GM21723 (cell line): ENCODE data around the gene TNPO1.

Source experiments
- ATAC-seq: cut with Tn5 transposase; IDR thresholded peaks from one replicate; pipeline ENCODE4 v1.9.1; 2021; ENCODE audit warnings: mild to moderate bottlenecking, moderate library complexity; ENCODE audit not compliant: unreplicated experiment

The TNPO1 gene

DNA sequence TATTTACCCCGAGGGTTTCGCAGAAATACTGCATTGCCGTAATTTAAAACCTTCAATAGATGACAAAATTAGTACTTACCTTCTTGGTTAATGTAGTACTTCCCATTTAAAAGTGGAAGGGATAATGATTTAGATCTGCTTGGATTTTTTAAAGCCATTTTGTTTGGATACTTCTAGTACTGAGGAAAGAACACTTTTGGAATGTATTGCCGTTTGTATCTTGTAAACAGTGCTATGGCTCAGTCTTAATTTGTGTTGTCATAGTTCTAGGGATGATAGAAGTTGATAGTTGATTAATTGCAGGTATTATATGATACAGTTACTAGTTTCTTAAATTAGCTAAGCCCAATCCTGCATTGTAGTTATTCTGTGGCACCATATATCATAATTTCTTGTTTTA lies 33.1 kb downstream of the TNPO1 start:
- no peak for ATAC-seq

DNA sequence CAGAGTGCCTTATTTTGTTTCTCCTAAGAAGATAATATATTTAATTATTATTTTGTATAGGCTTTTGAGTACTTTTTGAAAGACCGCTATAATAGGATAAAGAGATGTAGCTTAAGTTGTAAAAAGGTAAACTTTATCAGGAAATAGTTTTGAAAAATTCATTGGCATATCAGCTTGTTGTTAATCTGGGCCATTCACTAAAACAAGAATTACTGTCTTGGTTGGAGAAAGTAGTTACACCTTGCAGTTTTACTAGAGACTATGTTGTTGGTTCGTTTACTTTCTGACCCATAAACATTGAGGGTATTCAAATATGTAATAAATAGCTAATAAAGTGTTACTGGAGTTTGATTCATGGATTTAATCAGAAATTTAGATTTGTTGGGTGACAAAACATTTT lies 33.7 kb downstream of the TNPO1 start:
- ATAC-seq = no peak

DNA sequence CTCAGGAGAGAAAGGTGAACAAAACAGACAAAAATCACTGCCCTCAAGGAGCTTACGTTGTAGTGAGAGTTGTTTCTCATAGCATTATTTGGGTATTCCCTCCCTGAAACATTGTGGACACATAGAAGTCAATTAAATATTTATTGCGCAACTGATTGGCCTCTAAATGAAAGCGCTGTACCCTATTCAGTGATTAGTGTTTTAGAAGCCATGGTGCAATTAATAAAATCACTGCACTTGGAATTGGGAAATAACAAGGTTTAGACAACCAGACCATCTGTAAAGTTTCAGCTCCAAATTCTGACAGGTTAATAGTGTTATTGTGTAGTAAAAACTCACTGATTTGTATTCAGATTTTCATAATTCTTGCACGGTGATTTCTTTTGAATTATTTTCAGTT lies 35.9 kb downstream of the TNPO1 start:
- ATAC-seq = no peak

DNA sequence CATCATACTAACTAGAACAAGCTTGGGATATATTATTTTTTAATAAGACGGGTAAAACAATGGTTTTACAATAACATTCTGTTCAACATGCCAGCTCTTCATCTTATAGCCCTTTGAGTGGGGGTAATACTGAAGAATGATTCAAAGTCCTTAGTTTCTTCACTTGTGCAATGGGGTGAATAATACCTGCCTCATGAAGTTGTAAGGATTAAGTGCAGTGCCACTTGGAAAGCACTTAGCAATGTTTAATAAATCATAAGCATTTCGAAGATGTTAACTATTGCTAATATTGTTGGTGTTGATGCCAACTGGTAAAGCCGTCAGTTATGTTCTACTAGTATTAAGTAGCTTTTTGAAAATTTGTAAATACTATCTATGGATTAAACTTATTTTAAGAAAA lies 38.0 kb downstream of the TNPO1 start:
- no peak for ATAC-seq

DNA sequence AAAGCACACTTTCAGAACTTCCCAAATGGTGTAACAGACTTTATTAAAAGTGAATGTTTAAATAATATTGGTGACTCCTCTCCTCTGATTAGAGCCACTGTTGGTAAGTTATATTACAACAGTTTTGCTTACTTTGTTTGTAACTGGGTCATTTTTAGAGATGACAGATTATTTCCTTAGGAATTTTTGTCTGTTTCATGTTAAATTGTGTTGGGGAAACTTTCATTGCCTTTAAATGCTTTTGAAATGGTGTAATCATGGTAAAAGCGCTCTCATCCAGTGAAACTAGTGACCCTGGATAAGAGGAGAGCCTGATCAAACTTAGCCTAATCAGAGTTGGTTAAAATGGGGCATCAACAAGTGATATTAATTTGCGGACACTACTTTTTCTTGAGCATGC lies 39.4 kb downstream of the TNPO1 start:
- no peak for ATAC-seq

DNA sequence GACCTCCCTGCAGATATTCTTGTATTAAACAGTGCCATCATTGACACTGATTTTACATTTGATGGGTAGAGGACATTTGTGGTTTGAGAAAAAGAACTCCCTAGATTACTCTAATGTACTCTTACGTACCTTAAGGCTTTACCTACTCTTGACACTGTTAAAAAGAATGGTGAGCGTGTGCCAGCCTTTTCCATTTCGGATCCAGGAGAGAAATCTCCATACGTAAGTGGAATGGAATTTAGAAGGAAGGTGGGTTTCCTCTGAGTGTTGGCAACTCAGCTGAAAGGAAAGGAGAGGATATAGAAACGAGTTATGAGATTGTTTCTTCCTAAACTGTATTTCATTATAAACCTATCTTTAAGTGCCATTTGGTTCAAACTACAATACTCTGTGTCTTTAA lies 40.9 kb downstream of the TNPO1 start:
- ATAC-seq = no peak

DNA sequence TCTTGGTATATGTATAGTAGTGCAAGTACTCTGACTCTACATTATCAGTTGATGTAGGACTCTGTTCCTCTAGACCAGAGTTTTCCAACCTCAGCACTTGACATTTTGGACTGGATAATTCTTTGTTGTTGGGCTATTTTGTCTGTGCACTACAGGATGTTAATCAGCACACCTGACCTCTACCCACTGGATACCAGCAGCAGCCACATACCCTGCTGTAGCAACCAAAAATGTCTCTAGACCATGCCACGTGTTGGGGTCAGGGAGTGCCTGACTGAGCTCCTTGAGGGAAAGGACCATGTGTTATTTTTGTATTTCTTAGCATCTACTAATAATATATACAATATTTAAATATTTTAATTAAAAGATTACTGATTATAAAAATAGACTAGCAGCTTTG lies 42.7 kb downstream of the TNPO1 start:
- ATAC-seq = no peak

DNA sequence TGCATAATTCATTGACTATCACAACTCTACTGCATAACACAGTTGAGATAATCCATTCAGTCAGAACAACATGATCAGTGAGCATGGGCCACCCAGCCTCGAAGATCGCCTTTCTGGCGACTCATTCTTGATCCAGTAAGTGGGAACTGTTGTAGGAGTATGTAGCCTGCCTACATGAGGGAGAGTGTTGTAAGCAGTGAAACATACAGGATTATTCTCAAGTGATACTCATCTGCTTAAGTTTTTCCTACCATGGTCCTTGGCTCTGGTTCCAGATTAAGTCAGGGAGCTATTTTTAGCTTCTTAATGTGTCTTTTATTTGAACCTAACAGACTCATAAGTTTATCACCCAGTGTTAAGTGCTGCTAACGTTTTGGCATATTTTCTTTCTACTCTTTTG lies 44.0 kb downstream of the TNPO1 start:
- ATAC-seq = no peak

DNA sequence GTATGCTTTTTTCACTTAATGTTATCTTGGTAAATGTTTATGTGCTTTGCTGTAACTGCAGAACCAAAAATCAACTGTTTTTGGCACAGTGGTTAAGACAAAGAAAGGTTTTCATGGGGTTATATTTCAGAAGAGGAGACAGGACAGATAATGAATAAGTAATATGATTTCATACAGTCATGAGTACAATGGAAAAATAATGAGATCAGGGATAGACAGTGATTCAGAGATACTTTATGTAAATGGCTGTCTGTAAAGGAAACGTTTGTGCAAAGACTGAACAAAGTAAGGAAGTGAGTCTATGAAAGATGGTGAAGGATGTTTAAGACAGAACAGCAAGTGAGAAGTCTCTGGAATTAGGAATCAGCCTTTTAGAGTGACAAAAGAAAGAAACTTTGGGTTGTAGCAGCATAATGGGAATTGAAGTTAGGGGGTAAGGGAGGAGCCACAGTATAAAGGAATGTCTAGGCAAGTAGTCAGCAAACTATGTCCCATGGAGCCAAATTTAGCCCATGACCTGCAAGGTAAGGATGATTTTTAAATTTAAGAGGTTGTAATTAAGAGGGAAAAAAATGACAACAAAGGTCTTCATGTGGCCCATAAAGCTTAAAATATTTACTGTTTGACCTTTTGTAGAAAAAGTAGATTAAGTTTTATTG lies 55.0 kb downstream of the TNPO1 start:
- no peak for ATAC-seq

DNA sequence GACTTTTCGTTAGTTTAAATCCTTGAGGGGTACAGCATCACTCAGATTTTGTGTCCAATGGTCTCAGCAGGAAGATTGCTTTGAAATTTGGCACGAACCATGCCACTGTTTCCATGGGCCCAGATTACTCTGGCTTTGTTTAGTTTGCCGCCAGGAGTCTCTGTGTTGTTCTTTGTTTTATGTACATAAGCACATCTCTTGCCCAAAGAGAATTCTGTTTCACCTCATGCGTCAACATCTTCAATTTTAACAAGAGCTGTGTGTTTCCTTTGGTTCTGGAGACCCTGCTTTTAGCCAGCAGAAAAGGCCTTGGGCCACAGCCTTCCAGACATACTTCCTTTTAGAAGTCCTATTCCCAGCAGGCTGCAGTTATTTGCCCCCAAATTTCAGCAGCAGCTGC lies 62.4 kb downstream of the TNPO1 start:
- ATAC-seq = no peak

DNA sequence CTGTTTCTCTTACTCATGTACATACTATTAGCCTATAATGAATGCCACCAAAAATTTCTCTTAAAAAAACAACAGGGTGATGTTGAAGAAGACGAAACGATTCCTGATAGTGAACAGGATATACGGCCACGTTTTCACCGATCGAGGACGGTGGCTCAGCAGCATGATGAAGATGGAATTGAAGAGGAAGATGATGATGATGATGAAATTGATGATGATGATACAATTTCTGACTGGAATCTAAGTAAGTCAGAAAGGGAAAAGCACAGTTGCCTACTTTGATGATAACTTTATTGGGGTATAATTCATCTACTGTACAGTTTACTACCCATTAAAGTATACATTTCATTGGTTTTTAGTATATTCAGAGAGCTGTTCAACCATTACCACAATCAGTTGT lies 66.5 kb downstream of the TNPO1 start:
- ATAC-seq = no peak

DNA sequence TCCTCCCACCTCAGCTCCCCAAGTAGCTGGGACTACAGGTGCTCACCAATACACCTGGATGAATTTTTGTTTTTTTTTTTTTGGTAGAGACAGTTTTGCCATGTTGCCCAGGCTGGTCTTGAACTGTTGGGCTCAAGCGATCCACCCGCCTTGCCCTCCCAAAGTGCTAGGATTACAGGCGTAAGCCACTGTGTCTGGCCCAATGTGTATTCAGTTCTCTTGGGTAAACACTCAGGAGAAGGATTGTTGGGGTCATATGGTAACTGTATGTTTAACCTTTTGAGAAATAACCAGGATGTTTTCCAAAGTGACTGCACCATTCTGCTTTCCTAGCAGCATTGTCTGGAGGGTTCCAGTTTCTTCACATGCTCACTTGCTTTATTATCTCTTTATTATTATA lies 67.4 kb downstream of the TNPO1 start:
- no peak for ATAC-seq

DNA sequence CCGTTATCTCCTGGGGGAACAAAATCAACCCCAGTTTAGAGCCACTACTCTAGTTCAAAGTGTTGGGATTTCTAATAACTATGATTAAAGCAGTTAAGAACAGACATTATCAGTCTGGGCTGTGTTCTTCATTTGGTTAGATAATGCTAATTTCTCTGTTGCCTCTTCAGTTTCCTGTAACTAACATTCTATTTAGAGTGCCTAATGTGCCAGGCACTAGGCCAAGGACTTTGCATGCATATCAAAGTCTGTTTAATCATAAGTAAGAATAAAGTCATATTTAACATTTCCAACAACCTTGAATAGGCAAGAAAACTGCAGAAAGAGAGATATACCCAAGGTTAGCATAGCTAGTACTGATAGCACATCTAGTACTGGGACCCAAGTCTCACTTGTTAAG lies 68.4 kb downstream of the TNPO1 start:
- no peak for ATAC-seq

DNA sequence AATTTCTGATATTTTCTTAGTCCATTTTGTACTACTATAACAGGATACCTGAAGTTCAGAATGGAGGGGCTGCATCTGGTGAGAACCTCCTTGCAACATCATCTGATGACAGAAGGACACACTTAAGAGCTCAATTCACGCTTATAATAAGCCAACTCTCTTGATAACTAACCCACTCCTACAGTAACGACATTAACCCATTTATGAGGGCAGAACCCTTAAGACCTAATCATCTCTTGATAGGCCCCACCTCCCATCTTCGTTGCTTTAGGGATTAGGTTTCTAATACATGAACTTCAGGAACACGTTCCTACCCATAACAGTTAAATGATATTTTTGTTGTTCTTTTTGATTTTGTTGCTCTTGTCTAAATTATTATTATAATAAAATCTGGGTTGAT lies 69.4 kb downstream of the TNPO1 start:
- ATAC-seq = no peak

DNA sequence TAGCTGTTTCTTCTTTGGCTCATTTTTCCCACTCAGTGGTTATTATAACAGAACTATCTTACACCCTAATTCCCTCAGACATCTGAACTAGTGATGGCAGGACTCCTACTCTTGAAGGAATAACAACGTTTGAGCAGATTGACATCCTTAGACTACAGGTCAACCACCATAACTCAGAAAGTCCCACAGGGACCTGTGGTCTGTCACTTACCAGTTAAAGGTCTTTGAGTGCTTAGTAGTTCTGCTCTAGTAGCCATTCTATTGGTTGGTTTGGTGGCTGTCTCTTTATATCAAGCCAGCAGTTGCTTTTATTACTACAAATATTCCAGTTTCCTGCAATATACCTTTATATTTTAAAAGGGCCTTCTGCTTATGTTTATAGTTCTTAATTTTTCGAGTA lies 72.1 kb downstream of the TNPO1 start:
- no peak for ATAC-seq

DNA sequence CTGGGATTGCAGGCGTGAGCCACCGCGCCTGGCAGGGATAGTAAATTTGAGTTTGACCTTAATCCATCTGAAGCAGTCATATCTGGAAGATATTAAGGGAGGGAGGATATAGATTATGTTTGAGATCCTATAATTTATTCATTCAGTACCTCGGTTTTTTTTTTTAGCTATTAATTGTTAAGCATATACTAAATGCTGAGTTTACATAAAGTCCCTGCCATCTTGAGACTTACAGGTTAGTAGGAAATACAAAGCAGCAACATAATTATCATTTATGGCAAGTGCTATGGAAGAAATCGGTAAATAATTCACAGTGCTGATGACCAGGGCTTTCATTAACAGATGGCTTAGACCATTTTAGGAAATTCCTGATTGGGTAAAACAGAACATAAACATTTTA lies 72.9 kb downstream of the TNPO1 start:
- no peak for ATAC-seq

DNA sequence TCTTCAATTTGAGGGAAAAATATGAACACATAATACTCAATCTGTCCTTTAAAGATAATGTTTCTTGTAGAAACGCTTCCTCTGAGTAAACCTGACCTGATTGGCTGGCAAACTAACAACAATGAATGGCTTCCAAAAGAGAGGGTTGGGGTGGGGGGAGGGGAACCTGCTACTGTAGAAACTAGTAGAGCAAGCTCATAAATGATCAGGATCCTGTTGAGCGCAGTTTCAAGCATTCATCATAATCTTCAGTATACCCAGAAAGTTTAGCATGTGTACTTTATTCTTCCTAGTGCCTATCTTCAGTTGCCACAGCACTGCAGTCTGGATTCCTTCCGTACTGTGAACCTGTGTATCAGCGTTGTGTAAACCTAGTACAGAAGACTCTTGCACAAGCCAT lies 76.4 kb downstream of the TNPO1 start:
- no peak for ATAC-seq

DNA sequence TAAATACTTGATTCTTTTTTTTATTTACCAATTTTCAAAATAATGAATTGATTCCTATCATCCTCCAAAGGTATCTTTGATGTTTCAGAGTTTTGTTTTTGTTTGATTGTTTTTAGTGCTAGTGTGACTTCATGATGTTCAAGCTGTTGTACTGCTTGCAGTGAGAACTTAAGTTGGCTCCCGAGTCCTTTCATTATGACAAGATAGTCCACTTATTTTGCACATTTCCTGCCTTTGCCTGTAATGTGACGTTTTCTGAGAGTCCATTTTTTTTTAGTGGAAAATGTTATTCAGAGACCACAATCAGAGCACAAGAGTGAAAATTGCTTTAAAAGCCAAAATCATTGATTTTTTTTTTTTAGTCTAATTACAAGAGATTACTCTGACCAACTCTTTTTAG lies 79.3 kb downstream of the TNPO1 start:
- no peak for ATAC-seq

DNA sequence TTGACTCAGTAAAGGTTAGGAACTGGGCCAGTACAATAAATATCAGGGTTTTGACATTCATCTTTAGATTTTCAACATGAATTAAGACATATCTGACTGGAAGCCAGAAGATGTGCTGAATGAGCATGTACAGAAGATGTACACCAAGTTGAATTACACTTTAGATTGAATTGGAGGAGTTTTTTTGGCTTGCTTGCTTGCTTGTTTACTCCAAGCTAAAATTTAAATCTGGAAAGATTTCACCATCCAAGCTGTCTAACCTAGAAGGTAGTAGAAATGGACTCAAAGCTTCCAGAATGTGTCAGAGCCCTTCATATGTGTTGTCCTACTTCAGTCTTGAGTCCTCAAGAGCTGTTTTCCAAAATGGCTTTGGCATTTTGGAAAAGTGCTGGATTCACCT lies 90.3 kb downstream of the TNPO1 start:
- no peak for ATAC-seq

DNA sequence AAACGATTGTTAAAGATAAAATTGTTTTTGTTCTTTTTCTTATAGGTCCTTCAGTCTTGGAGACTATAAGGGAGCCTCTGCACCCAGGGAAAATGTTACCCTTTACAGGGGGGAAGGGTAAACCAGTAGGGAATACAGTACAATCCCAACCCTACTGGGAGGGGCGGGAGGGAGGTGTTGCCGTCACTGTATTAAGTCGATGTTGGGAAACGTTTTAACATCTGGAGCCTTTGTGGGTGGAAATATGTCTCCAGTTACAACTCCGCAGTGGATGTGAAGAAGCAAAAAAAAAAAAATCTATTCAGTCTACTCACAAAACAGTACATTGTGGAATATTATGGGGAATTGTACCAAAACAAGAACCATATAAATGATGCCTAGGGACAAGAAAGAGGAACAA lies 92.2 kb downstream of the TNPO1 start:
- ATAC-seq = no peak

DNA sequence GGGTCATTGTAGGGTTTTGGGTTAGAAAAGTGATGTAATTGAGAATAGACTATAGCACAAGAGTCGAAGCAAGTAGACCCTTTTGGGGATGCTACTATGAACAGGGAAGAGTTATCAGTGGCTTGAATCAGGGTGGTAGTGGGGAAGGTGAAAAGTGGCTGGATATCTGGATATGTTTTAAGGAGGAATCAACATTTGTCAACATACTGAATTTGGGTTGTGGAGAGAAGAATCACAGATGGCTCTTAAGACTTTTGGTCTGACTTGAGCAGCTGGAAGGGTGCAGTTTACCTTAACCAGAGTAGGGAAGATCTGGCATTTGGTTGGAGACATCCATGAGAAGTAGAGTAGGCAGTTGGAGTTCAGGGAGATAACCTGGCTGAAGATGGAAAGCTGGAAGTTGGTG lies 100.9 kb downstream of the TNPO1 start:
- no peak for ATAC-seq

DNA sequence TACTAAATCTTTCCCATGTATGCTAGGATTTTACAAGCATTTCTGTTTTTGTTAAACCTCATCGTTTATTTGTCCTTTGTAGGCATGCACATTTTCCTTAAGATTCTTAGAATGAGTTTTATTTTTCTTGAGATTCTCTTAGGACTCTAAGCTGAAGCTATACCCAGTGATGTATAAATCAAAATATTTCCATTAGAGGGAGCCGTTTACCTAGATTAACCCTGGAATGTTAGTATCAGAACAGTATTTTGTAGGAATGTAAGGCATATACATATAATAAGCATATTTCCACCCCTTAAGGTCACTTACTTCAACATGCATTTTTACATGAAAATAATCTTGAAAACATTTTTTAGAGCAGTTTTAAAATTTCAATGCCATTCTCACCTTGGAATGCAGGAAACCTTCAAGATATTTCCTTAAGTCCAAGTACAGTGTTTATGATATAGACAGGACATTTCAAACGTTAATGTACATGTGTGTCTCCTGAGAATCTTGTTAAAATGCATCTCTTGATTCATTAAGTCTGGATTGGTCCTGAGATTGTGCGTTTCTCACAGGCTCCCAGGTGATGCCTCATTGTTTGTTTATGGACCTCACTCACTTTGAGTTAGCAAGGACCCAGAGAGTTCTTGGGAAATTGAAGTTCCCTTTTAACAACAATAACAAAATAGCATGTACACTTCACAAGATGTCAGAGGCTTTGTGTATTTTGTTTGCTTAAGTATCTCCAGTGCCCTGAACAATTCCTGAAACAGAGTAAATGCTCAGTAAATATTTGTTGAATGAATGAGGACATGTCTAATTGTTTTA lies 104.4 kb downstream of the TNPO1 start:
- no peak for ATAC-seq

DNA sequence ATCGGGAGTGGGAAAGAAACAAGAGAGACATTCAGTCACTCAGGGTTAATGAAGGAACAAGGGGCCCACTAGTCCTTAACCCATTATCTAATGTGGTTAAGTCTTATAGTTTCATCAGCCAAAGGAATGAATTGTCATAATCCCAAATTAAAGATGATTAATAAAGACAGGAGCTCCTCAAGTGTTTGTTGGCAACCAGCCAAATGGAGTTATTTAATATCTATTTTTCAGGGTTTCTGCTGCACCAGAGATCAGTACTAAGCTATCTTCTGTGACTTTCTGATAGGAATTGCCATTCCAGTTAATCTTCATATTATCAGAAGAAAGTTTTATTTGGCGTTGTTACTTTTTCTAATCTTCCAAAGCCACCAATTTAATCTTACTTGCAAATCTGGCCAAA lies 105.4 kb downstream of the TNPO1 start:
- no peak for ATAC-seq
